GM18507 (cell line): ENCODE data around the gene NT5C.
"Not testable (repeated sequence)": the region's sequence is repeated elsewhere in the genome, so short reads cannot be mapped to it uniquely, and the experiment has no call there.

Experiments
- DNase-seq: peaks from one replicate; pipeline ENCODE4 v3.0.0; 2011; ENCODE audit warnings: low read depth; ENCODE audit not compliant: insufficient read length; ENCODE audit errors: extremely low spot score
- FAIRE-seq: peaks from 2 replicates; lab custom pipeline; 2011; peaks lifted over from hg19 to GRCh38; lab: Jason Lieb, UNC

Gene NT5C

GRCh38 chr17:75147878-75148546 is 16.5 kb upstream of the NT5C start:
- DNase-seq (no peak), FAIRE-seq (no peak)

- FAIRE-seq: no peak
- DNase-seq: no peak
Observed at GRCh38 chr17:75146592-75146991, 15.1 kb upstream of the NT5C start.

GRCh38 chr17:75144816-75145512 is 13.4 kb upstream of the NT5C start:
- no peak for DNase-seq
- FAIRE-seq: no peak

GRCh38 chr17:75142236-75142971 is 10.9 kb upstream of the NT5C start:
- no peak for FAIRE-seq
- DNase-seq: no peak

- FAIRE-seq (no peak), DNase-seq (no peak)
Observed at GRCh38 chr17:75138519-75138918, 7.0 kb upstream of the NT5C start.

GRCh38 chr17:75137762-75138161 is 6.2 kb upstream of the NT5C start:
- not testable (repeated sequence) for FAIRE-seq, DNase-seq

GRCh38 chr17:75135946-75136345 is 4.4 kb upstream of the NT5C start:
- DNase-seq: no peak
- FAIRE-seq: no peak

GRCh38 chr17:75135452-75135851 is 3.9 kb upstream of the NT5C start:
- FAIRE-seq (no peak), DNase-seq (no peak)

GRCh38 chr17:75133607-75134347 is 2.2 kb upstream of the NT5C start:
- DNase-seq, FAIRE-seq: not testable (repeated sequence)

- FAIRE-seq (no peak), DNase-seq (no peak)
Observed at GRCh38 chr17:75133001-75133400, 1.5 kb upstream of the NT5C start.

GRCh38 chr17:75132018-75133000 is 767 bp upstream of the NT5C start:
- DNase-seq, FAIRE-seq: not testable (repeated sequence)

- no peak for DNase-seq
Observed at GRCh38 chr17:75130632-75131277, 787 bp downstream of the NT5C start.

GRCh38 chr17:75130059-75130631 is 1.4 kb downstream of the NT5C start:
- FAIRE-seq (no peak), DNase-seq (no peak)

More at GRCh38 chr17:75130632-75131277, 787 bp downstream of the NT5C start:
- FAIRE-seq: no peak

- FAIRE-seq: no peak
- DNase-seq: no peak
Observed at GRCh38 chr17:75129576-75129975, 2.0 kb downstream of the NT5C start.

GRCh38 chr17:75128694-75129505 is 2.6 kb downstream of the NT5C start:
- DNase-seq (no peak), FAIRE-seq (no peak)

- FAIRE-seq, DNase-seq: not testable (repeated sequence)
Observed at GRCh38 chr17:75127936-75128335, 3.6 kb downstream of the NT5C start.

GRCh38 chr17:75126954-75127353 is 4.6 kb downstream of the NT5C start:
- FAIRE-seq: no peak
- no peak for DNase-seq
